CD14-positive monocyte (primary cell): ENCODE measurements around the gene GYS2. TPM values are rescaled to one million over a fixed set of nuclear protein-coding genes. Genes with fewer than 3 reads are reported as not detected.

ENCODE experiments used
- DNase-seq, 3 donors: peaks; one replicate each; pipeline ENCODE4 v3.0.0-alpha.2; 2011 to 2022
- H2AFZ ChIP-seq: 2 replicates; pipeline ENCODE4 v1.6.0; 2012; ENCODE audit warnings: mild to moderate bottlenecking, low read depth, low read length, inconsistent platforms; ENCODE audit not compliant: insufficient read depth, poor library complexity, severe bottlenecking
- H3K27ac ChIP-seq, 2 donors: 1 replicate in 1 of 2; 2 replicates in 1 of 2; pipeline ENCODE4 v1.5.1; 2012 to 2013; ENCODE audit warnings: low read length in 2 of 2, control low read depth in 1 of 2, inconsistent platforms in 1 of 2, low read depth in 1 of 2, mild to moderate bottlenecking in 1 of 2
- H3K27me3 ChIP-seq, 2 donors: one replicate each; pipeline versions ENCODE4 v1.6.0 to v1.6.1; 2011 to 2013; ENCODE audit warnings: low read length in 2 of 2; ENCODE audit not compliant: control insufficient read depth in 2 of 2, insufficient read depth in 2 of 2
- H3K36me3 ChIP-seq, 2 donors: replicated peaks in 1 of 2; 1 replicate in 1 of 2; 2 replicates in 1 of 2; pipeline versions ENCODE4 v1.5.1 to v1.6.1; 2012 to 2013; ENCODE audit warnings: low read length in 2 of 2, control low read depth in 1 of 2, inconsistent platforms in 1 of 2, mild to moderate bottlenecking in 1 of 2; ENCODE audit not compliant: insufficient read depth in 2 of 2, control insufficient read depth in 1 of 2
- H3K4me1 ChIP-seq, 2 donors: 1 replicate in 1 of 2; 2 replicates in 1 of 2; pipeline versions ENCODE4 v1.5.1 to v1.6.1; 2012 to 2013; ENCODE audit warnings: low read length in 2 of 2, control low read depth in 1 of 2, inconsistent platforms in 1 of 2, mild to moderate bottlenecking in 1 of 2, moderate library complexity in 1 of 2; ENCODE audit not compliant: insufficient read depth in 2 of 2, control insufficient read depth in 1 of 2
- H3K4me2 ChIP-seq: replicated peaks from 2 replicates; pipeline ENCODE3; 2012; ENCODE audit warnings: low read length, moderate library complexity, mild to moderate bottlenecking; ENCODE audit not compliant: poor library complexity, severe bottlenecking; ENCODE audit errors: extremely low read depth
- H3K4me3 ChIP-seq, 3 experiments: fragments of 200-600 bp in 1 of 3; sonication (generic) in 1 of 3; replicated peaks in 1 of 3; 1 replicate in 2 of 3; 2 replicates in 1 of 3; pipeline ENCODE4 v1.5.1; 2011 to 2013; ENCODE audit warnings: low read length in 3 of 3, mild to moderate bottlenecking in 3 of 3, control low read depth in 2 of 3, low read depth in 2 of 3, inconsistent platforms in 1 of 3, moderate library complexity in 1 of 3
- H3K79me2 ChIP-seq: 2 replicates; pipeline ENCODE4 v1.6.0; 2012; ENCODE audit warnings: mild to moderate bottlenecking, control low read depth, inconsistent platforms, low read length, moderate library complexity; ENCODE audit not compliant: insufficient read depth
- H3K9ac ChIP-seq: 2 replicates; pipeline ENCODE4 v1.6.0; 2017; ENCODE audit warnings: low read length, mild to moderate bottlenecking; ENCODE audit not compliant: insufficient read depth, poor library complexity, severe bottlenecking
- H3K9me3 ChIP-seq, 2 donors: replicated peaks in 1 of 2; 1 replicate in 1 of 2; 2 replicates in 1 of 2; pipeline versions ENCODE4 v1.5.1 to v1.6.1; 2012 to 2013; ENCODE audit warnings: low read length in 2 of 2, control low read depth in 1 of 2; ENCODE audit not compliant: control insufficient read depth in 1 of 2, insufficient read depth in 1 of 2
- H4K20me1 ChIP-seq: 2 replicates; pipeline ENCODE4 v1.6.0; 2012; ENCODE audit warnings: mild to moderate bottlenecking, low read length, control low read depth, moderate library complexity; ENCODE audit not compliant: insufficient read depth
- H3K27ac Mint-ChIP-seq, 7 donors: one replicate each; pipeline ENCODE4 v1.8.0; 2020; ENCODE audit warnings: mild to moderate bottlenecking in 7 of 7, mixed read lengths in 7 of 7, moderate library complexity in 6 of 7, inconsistent platforms in 2 of 7
- H3K27me3 Mint-ChIP-seq, 3 donors: one replicate each; pipeline ENCODE4 v1.8.0; 2021 to 2022; ENCODE audit warnings: low read depth in 3 of 3, mild to moderate bottlenecking in 3 of 3, mixed read lengths in 3 of 3, moderate library complexity in 3 of 3, inconsistent platforms in 1 of 3
- H3K36me3 Mint-ChIP-seq, 2 donors: one replicate each; pipeline ENCODE4 v1.8.0; 2020; ENCODE audit warnings: mixed read lengths in 2 of 2, inconsistent platforms in 1 of 2, mild to moderate bottlenecking in 1 of 2
- H3K4me1 Mint-ChIP-seq: one replicate; pipeline ENCODE4 v1.8.0; 2020; ENCODE audit warnings: mild to moderate bottlenecking, mixed read lengths
- H3K4me3 Mint-ChIP-seq, 2 donors: one replicate each; pipeline ENCODE4 v1.8.0; 2020; ENCODE audit warnings: mild to moderate bottlenecking in 2 of 2, mixed read lengths in 2 of 2, moderate library complexity in 1 of 2
- H3K9me3 Mint-ChIP-seq, 7 donors: one replicate each; pipeline ENCODE4 v1.8.0; 2020 to 2022; ENCODE audit warnings: mixed read lengths in 7 of 7, mild to moderate bottlenecking in 6 of 7, moderate library complexity in 6 of 7, inconsistent platforms in 2 of 7
- CTCF ChIP-seq: fragments of 200-600 bp; IDR thresholded peaks from one replicate; pipeline ENCODE4 v1.8.0; 2022; ENCODE audit warnings: antibody characterized with exemption, mild to moderate bottlenecking
- WGBS: methylation state at CpG from one replicate; pipeline ENCODE4 v1.1.5; 2013; ENCODE audit warnings: missing lambda C conversion rate; ENCODE audit not compliant: insufficient coverage; 5-methylcytosine and 5-hydroxymethylcytosine counted together
- intact Hi-C, 2 donors: fragments of 100-400 bp; cut with micrococcal nuclease; formaldehyde crosslinking; loops; one replicate each; pipeline versions ENCODE4 v1.15.0 to v1.15.1; 2023
- polyA plus RNA-seq, 3 donors: library from polyadenylated mRNA; depleted of rRNA in 1 of 3; unstranded in 2 of 3; stranded (reverse) in 1 of 3; fragments of 300-500 nt in 2 of 3; fragments of >200 nt in 1 of 3; fragmentation: Illumina TruSeq in 2 of 3; gene quantifications; 1 replicate in 2 of 3; 2 replicates in 1 of 3; pipeline ENCODE4 v1.2.3, GENCODE V29; 2012 to 2021

The GYS2 gene
- polyA plus RNA-seq, 3 donors, result not detected

GRCh38 chr12:21642707-21643389 is 38.2 kb upstream of the GYS2 start:
- Histone ChIP-seq H2AFZ (no peak overlapping the region), H3K79me2 (no peaks in the 10 kb centered on the region), H3K36me3 (peaks cover 58 to 89% of the 10 kb centered on the region in 2 donors), H3K27ac (no peak overlapping the region), H3K9ac (no peak overlapping the region), H3K4me2 (no peak overlapping the region), H3K9me3 (no peaks in the 10 kb centered on the region), H4K20me1 (no peaks in the 10 kb centered on the region), H3K4me3 (no peak overlapping the region), H3K27me3 (no peaks in the 10 kb centered on the region), H3K4me1 (no peaks in the 10 kb centered on the region)
- H3K9me3 Mint-ChIP-seq, result no peaks in the 10 kb centered on the region
- TF ChIP-seq CTCF, result no peak
- no CpG with 5 or more reads among the region's 1 CpG for WGBS
- H3K4me1 Mint-ChIP-seq, result peaks cover 5% of the 10 kb centered on the region
- H3K36me3 Mint-ChIP-seq, result peaks cover 62 to 70% of the 10 kb centered on the region in 2 donors
- intact Hi-C loops, result no loop called here
- H3K4me3 Mint-ChIP-seq, result no peak overlapping the region
- H3K27me3 Mint-ChIP-seq, result no peaks in the 10 kb centered on the region
- no peak overlapping the region for H3K27ac Mint-ChIP-seq
- no peak for DNase-seq

- Mint-ChIP-seq H3K27ac (peak overlapping the region in 2 of 7 donors; percentile 31 to 45), H3K36me3 (peaks cover 60 to 63% of the 10 kb centered on the region in 2 donors), H3K9me3 (no peaks in the 10 kb centered on the region), H3K4me3 (no peak overlapping the region), H3K4me1 (peaks cover 3% of the 10 kb centered on the region), H3K27me3 (no peaks in the 10 kb centered on the region)
- no peak for TF ChIP-seq CTCF
- no peaks in the 10 kb centered on the region for H3K4me1 ChIP-seq
- no peak overlapping the region for H3K4me2 ChIP-seq
- H3K4me3 ChIP-seq, result no peak overlapping the region
- H3K9me3 ChIP-seq, result no peaks in the 10 kb centered on the region
- DNase-seq, result no peak
- no peak overlapping the region for H3K9ac ChIP-seq
- WGBS, result no CpG with 5 or more reads among the region's 1 CpG
- no peaks in the 10 kb centered on the region for H3K79me2 ChIP-seq
- intact Hi-C loops, result no loop called here
- peak overlapping the region in 1 of 2 donors; percentile 15 for H3K27ac ChIP-seq
- peaks cover 69 to 87% of the 10 kb centered on the region in 2 donors for H3K36me3 ChIP-seq
- H3K27me3 ChIP-seq, result no peaks in the 10 kb centered on the region
- H2AFZ ChIP-seq, result no peak overlapping the region
- H4K20me1 ChIP-seq, result no peaks in the 10 kb centered on the region
These were observed 33.6 kb upstream of the GYS2 start for GRCh38 chr12:21638054-21638891.
